ENCODE measurements around the gene ITIH2. TPM values are rescaled to one million over a fixed set of nuclear protein-coding genes. Genes with fewer than 3 reads are reported as not detected.
"Not testable (repeated sequence)": the region's sequence is repeated elsewhere in the genome, so short reads cannot be mapped to it uniquely, and the experiment has no call there.

Gene ITIH2
- total RNA-seq, 1 donor from 2014 or later, result not detected

DNA sequence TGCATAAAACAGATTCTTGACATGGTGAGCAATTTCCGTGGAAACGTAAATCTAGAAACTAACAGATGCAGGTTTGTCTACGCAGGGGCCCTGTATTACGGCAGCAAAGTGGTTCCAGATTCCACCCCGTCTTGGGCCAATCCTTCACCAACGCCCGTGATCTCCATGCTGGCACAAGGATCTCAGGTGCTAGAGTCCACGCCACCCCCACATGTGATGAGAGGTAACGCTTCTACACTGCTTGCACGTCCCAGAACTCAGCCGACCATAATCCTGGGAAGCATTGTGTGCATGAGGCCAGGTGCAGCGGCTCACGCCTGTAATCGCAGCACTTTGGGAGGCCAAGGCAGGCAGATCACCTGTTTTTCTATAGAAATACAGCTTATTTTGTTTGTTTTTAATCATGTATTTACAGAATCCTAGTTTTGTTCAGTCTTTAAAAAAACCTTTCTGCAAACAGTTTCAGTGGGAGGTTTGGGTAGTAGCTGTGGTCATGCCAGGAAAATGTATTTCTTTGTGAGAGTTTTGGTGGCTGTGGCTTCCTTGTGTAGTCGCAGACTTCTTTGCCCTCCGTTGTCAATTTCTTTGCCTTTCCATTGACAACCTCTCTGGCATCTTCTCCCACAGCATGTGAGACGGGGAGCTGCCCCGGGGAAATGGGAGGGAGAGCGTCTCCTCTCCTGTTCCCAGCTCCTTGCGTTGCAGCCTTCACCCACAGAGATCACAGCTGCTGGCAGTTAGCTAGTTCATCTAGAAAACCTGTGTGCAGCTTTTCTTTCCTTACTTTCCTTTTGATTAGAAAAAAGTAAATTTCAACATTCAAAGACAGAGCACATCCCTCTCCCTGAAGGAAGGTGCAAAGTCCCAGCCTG is 35.7 kb downstream of the ITIH2 start:
- TF ChIP-seq, protein P1, sequence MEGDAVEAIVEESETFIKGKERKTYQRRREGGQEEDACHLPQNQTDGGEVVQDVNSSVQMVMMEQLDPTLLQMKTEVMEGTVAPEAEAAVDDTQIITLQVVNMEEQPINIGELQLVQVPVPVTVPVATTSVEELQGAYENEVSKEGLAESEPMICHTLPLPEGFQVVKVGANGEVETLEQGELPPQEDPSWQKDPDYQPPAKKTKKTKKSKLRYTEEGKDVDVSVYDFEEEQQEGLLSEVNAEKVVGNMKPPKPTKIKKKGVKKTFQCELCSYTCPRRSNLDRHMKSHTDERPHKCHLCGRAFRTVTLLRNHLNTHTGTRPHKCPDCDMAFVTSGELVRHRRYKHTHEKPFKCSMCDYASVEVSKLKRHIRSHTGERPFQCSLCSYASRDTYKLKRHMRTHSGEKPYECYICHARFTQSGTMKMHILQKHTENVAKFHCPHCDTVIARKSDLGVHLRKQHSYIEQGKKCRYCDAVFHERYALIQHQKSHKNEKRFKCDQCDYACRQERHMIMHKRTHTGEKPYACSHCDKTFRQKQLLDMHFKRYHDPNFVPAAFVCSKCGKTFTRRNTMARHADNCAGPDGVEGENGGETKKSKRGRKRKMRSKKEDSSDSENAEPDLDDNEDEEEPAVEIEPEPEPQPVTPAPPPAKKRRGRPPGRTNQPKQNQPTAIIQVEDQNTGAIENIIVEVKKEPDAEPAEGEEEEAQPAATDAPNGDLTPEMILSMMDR (conservative IDR thresholded peaks at IDR 0.05), result no peak
- no peaks in the 10 kb centered on the region for H3K36me3 Mint-ChIP-seq (ENCODE audit: low read depth)
- no peaks in the 10 kb centered on the region for H3K9me3 Mint-ChIP-seq
- no peak overlapping the region for H3K4me3 Mint-ChIP-seq
- H3K4me1 Mint-ChIP-seq, result peaks cover 8% of the 10 kb centered on the region
- H3K27me3 Mint-ChIP-seq (ENCODE audit: low read depth), result no peaks in the 10 kb centered on the region
- no peak for DNase-seq (ENCODE audit: low read depth, low spot score)
- no peak overlapping the region for H3K27ac Mint-ChIP-seq (ENCODE audit: unreplicated experiment)

DNA sequence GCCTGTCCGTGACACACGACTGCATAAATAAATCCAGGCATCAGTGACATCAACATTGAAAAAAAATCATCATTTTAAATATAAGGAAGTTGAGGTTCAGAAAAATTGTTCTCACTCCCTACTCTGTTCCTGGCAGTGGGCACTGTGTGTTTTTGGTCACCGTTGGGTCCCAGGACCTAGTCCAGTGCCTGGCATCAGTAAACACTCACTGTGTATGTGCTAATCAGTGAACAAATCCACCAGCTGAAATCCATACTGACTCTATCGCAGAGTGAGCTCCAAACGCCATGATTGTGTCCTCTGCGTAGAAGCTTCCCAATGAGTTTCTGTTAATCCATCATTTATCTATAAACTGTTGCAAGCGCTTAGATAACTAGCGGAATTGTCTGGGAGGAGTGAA is 41.2 kb downstream of the ITIH2 start:
- TF ChIP-seq, protein P1 (conservative IDR thresholded peaks at IDR 0.05), result no peak
- no peaks in the 10 kb centered on the region for H3K36me3 Mint-ChIP-seq (ENCODE audit: low read depth)
- H3K27ac Mint-ChIP-seq (ENCODE audit: unreplicated experiment), result no peak overlapping the region
- peaks cover 8% of the 10 kb centered on the region for H3K4me1 Mint-ChIP-seq
- no peaks in the 10 kb centered on the region for H3K9me3 Mint-ChIP-seq
- H3K4me3 Mint-ChIP-seq, result no peak overlapping the region
- no peaks in the 10 kb centered on the region for H3K27me3 Mint-ChIP-seq (ENCODE audit: low read depth)
- no peak for DNase-seq (ENCODE audit: low read depth, low spot score)

DNA sequence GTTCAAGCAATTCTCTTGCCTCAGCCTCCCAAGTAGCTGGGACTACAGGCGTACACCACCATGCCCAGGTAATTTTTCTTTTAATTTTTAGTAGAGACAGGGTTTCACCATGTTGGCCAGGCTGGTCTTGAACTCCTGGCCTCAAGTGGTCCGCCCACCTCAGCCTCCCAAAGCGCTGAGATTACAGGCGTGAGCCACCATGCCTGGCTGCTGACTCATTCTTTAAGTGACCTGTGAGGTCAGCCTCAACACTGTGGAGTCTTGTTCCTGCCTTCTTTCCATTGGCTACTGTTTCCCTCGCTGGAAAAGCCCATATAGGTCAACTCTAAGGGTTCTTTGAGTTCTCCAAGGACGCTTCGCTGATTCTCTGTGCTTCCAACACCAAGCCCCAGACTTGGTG is 45.5 kb downstream of the ITIH2 start:
- not testable (repeated sequence) for H3K4me1 Mint-ChIP-seq; H3K27ac Mint-ChIP-seq (ENCODE audit: unreplicated experiment); H3K4me3 Mint-ChIP-seq; H3K27me3 Mint-ChIP-seq (ENCODE audit: low read depth); H3K9me3 Mint-ChIP-seq; DNase-seq (ENCODE audit: low read depth, low spot score)
- H3K36me3 Mint-ChIP-seq (ENCODE audit: low read depth), result peaks cover 13% of the 10 kb centered on the region

DNA sequence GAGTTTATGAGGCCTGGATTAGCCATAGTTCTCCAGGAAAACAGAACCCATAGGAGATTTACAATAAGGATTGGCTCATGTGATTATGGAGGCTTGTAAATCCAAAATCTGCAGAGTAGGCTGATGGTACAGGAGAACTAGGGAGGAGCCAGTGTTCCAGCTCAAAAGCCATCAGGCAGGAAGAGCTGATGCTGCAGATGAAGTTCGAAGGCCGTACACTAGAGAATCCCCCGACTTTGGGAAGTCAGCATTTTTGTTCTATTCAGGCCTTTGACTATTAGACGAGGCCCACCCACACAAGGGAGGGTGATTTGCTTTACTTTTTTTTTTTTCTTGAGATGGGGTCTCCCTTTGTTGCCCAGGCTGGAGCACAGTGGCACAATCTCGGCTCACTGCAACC is 47.1 kb downstream of the ITIH2 start:
- Mint-ChIP-seq H3K36me3 (ENCODE audit: low read depth) (peaks cover 20% of the 10 kb centered on the region), H3K27ac (ENCODE audit: unreplicated experiment) (no peak overlapping the region), H3K4me1 (no peaks in the 10 kb centered on the region), H3K27me3 (ENCODE audit: low read depth) (no peaks in the 10 kb centered on the region), H3K9me3 (no peaks in the 10 kb centered on the region), H3K4me3 (no peak overlapping the region)
- no peak for DNase-seq (ENCODE audit: low read depth, low spot score)
- TF ChIP-seq, protein P1 (conservative IDR thresholded peaks at IDR 0.05), result no peak

DNA sequence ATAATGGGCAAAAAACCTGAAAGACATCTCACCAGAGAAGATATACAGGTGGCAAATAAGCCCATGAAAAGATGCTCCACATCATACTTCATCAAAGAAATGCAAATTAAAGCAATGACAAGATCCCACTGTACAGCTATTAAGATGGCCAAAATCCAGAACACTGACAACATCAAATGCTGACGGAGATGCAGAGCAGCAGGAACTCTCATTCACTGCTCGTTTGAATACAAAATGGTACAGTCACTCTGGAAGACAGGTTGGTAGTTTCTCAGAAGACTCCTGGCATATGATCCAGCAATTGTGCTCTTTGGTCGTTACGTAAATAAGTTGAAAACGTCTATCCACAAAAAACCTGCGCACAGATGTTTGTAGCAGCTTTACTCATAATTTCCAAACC is 49.1 kb downstream of the ITIH2 start:
- no peak for DNase-seq (ENCODE audit: low read depth, low spot score)
- Mint-ChIP-seq H3K27ac (ENCODE audit: unreplicated experiment) (no peak overlapping the region), H3K4me1 (no peaks in the 10 kb centered on the region), H3K36me3 (ENCODE audit: low read depth) (peaks cover 26% of the 10 kb centered on the region), H3K9me3 (no peaks in the 10 kb centered on the region), H3K27me3 (ENCODE audit: low read depth) (no peaks in the 10 kb centered on the region), H3K4me3 (no peak overlapping the region)
- TF ChIP-seq, protein P1 (conservative IDR thresholded peaks at IDR 0.05), result no peak

DNA sequence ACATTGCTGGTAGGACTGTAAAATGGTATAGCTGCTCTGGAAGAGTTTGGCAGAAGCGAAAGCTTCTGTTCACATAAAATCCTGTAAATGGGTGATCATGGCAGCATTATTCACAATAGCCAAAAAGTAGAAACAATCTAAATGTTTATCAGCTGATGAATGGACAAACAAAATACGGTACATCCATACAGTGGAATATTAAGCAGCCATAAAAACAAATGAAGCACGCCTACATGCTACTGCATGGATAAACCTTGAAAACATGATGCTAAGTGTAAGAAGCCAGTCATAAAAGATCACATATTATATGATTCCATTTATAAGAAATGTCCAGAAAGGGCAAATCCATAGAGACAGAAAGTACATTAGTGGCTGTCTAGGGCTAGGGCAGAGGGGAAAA is 52.0 kb downstream of the ITIH2 start:
- Mint-ChIP-seq H3K36me3 (ENCODE audit: low read depth) (peaks cover 31% of the 10 kb centered on the region), H3K27me3 (ENCODE audit: low read depth) (no peaks in the 10 kb centered on the region), H3K4me3 (no peak overlapping the region), H3K27ac (ENCODE audit: unreplicated experiment) (no peak overlapping the region), H3K4me1 (no peaks in the 10 kb centered on the region), H3K9me3 (no peaks in the 10 kb centered on the region)
- TF ChIP-seq, protein P1 (conservative IDR thresholded peaks at IDR 0.05), result no peak
- no peak for DNase-seq (ENCODE audit: low read depth, low spot score)
